CD4-positive, alpha-beta T cell (primary cell): ENCODE data around the gene SIRT5. TPM values are rescaled to one million over a fixed set of nuclear protein-coding genes. Genes with fewer than 3 reads are reported as not detected.

Experiments
- ATAC-seq: fragments of 200-7000 bp; cut with Tn5 transposase; one replicate; pipeline ENCODE4 v1.10.0; 2022; ENCODE audit warnings: mild to moderate bottlenecking; ENCODE audit not compliant: poor library complexity
- CTCF ChIA-PET: fragments of 350-600 bp; sonication (Branson Sonifier 250); formaldehyde crosslinking; loops from one replicate; lab custom pipeline; 2021; ENCODE audit warnings: antibody characterized with exemption, inconsistent platforms; lab: Charles Lee
- POLR2A ChIA-PET: fragments of 350-600 bp; sonication (Branson Sonifier 250); formaldehyde crosslinking; loops from one replicate; lab custom pipeline; 2021; ENCODE audit warnings: antibody characterized with exemption, inconsistent platforms; lab: Charles Lee
- DNase-seq, 14 experiments: peaks; one replicate each; pipeline ENCODE4 v3.0.0-alpha.2; 2013 to 2020; ENCODE audit warnings: mixed read lengths in 2 of 14
- H3K27ac ChIP-seq, 2 donors: one replicate each; pipeline versions ENCODE4 v1.5.1 to v1.7.0; 2013; ENCODE audit warnings: low read length in 2 of 2, low read depth in 1 of 2, mild to moderate bottlenecking in 1 of 2
- H3K27me3 ChIP-seq, 2 experiments: 1 replicate in 1 of 2; 2 replicates in 1 of 2; pipeline versions ENCODE4 v1.6.1 to v1.7.0; 2013; ENCODE audit warnings: low read length in 2 of 2, control low read depth in 1 of 2, mild to moderate bottlenecking in 1 of 2, moderate library complexity in 1 of 2; ENCODE audit not compliant: insufficient read depth in 2 of 2, control insufficient read depth in 1 of 2
- H3K36me3 ChIP-seq: one replicate; pipeline ENCODE4 v1.6.1; 2013; ENCODE audit warnings: low read length, control low read depth; ENCODE audit not compliant: insufficient read depth
- H3K4me1 ChIP-seq: one replicate; pipeline ENCODE4 v1.6.1; 2013; ENCODE audit warnings: low read length, control low read depth; ENCODE audit not compliant: insufficient read depth
- H3K4me3 ChIP-seq: one replicate; pipeline ENCODE4 v1.5.1; 2013; ENCODE audit warnings: mild to moderate bottlenecking, low read length, moderate library complexity
- H3K9me3 ChIP-seq, 2 experiments: 1 replicate in 1 of 2; 2 replicates in 1 of 2; pipeline versions ENCODE4 v1.6.1 to v1.7.0; 2013; ENCODE audit warnings: low read length in 2 of 2, mild to moderate bottlenecking in 2 of 2, control low read depth in 1 of 2, moderate library complexity in 1 of 2; ENCODE audit not compliant: control insufficient read depth in 1 of 2, insufficient read depth in 1 of 2
- H3K27ac Mint-ChIP-seq: one replicate; pipeline ENCODE4 v1.8.0; 2020; ENCODE audit warnings: mixed read lengths
- H3K27me3 Mint-ChIP-seq: one replicate; pipeline ENCODE4 v1.8.0; 2021; ENCODE audit warnings: mixed read lengths
- H3K36me3 Mint-ChIP-seq: one replicate; pipeline ENCODE4 v1.8.0; 2021; ENCODE audit warnings: low read depth, mixed read lengths
- H3K4me1 Mint-ChIP-seq: one replicate; pipeline ENCODE4 v1.8.0; 2021; ENCODE audit warnings: low read depth, mixed read lengths
- H3K4me3 Mint-ChIP-seq: one replicate; pipeline ENCODE4 v1.8.0; 2020; ENCODE audit warnings: mild to moderate bottlenecking, mixed read lengths
- H3K9me3 Mint-ChIP-seq: one replicate; pipeline ENCODE4 v1.8.0; 2020; ENCODE audit warnings: mixed read lengths
- intact Hi-C, 2 experiments: fragments of 100-400 bp; cut with DNase I in 1 of 2; cut with micrococcal nuclease in 1 of 2; formaldehyde crosslinking; loops; one replicate each; pipeline versions ENCODE4 v1.15.1 to v1.9.0; 2023 to 2025; cut with DNase I, micrococcal nuclease
- total RNA-seq, 174 experiments: library from RNA in 2 of 174; stranded (reverse) in 2 of 174; gene quantifications; one replicate each; pipeline ENCODE4 v1.2.3 and lab custom pipeline; 2021 to 2026
- TF ChIP-seq, protein P1 (sequence below): fragments of 200-600 bp; IDR thresholded peaks from one replicate; pipeline ENCODE4 v1.8.0; 2022; ENCODE audit warnings: antibody characterized with exemption, mild to moderate bottlenecking

SIRT5 gene
- total RNA-seq, 2 experiments from 2014 or later: 14.3 to 16.3 TPM

DNA sequence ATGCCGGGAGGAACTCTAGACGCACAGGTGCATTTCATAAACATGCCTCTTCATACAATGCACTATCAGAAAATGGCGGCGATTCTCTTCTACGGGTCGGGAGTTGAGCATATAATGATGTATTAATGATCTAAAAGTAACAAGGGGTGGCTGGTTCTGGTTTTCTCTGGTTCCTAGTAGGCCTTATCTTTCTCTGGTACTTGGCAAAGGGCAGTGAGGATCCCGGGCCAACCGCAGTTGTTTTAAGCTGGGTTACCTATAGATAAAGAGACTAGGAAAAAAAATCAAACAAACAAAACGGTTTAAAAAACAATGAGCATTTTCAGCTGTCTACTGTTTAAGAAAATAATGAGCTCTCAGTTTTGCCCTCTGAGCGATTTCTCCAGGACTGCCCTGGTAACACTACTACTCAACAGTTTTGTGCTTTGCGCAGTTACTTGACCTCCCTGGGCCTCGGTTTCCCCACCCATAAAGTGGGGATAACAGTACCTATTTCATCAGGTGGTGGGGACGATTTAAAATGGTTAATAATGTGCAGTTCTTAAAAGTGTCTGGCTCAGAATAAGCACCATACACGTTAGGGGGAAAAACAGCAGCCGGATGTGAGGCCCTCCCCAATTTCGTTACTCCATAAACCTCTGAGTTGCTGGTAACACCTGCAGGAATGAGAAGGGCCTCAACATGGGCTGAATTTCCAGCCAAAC is 1.3 kb upstream of the SIRT5 start:
- peak overlapping the region; percentile 82 for H3K4me3 Mint-ChIP-seq
- Histone ChIP-seq H3K4me3 (no peak overlapping the region), H3K27ac (no peak overlapping the region), H3K9me3 (no peaks in the 10 kb centered on the region), H3K27me3 (peaks cover 0 to 3% of the 10 kb centered on the region in 2 experiments), H3K4me1 (peaks cover 14% of the 10 kb centered on the region), H3K36me3 (no peaks in the 10 kb centered on the region)
- peak overlapping the region; percentile 99 for H3K27ac Mint-ChIP-seq
- ChIA-PET CTCF (interaction anchor here (0.6 to 3.3 kb wide), 2 partner anchors 130 to 138 kb away, joined by 3 to 25 read pairs; partner anchors contain the start of gene RANBP9), POLR2A (interaction anchor here (1.5 to 2.7 kb wide), 3 partner anchors 21 to 138 kb away, joined by 6 to 102 read pairs (median 42); partner anchors contain the start of genes NOL7 and RANBP9)
- TF ChIP-seq, protein P1, sequence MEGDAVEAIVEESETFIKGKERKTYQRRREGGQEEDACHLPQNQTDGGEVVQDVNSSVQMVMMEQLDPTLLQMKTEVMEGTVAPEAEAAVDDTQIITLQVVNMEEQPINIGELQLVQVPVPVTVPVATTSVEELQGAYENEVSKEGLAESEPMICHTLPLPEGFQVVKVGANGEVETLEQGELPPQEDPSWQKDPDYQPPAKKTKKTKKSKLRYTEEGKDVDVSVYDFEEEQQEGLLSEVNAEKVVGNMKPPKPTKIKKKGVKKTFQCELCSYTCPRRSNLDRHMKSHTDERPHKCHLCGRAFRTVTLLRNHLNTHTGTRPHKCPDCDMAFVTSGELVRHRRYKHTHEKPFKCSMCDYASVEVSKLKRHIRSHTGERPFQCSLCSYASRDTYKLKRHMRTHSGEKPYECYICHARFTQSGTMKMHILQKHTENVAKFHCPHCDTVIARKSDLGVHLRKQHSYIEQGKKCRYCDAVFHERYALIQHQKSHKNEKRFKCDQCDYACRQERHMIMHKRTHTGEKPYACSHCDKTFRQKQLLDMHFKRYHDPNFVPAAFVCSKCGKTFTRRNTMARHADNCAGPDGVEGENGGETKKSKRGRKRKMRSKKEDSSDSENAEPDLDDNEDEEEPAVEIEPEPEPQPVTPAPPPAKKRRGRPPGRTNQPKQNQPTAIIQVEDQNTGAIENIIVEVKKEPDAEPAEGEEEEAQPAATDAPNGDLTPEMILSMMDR: no peak
- intact Hi-C loops: loop anchor here (2.0 to 10.0 kb wide), 4 partner anchors 194 to 544 kb away; partner anchors contain the start of gene CD83 (in 1 of the 2)
- DNase-seq: peak in 1 of 14 experiments; percentile 17
- no peaks in the 10 kb centered on the region for H3K27me3 Mint-ChIP-seq
- peaks cover 33% of the 10 kb centered on the region for H3K4me1 Mint-ChIP-seq
- no peaks in the 10 kb centered on the region for H3K9me3 Mint-ChIP-seq
- no peak for ATAC-seq
- H3K36me3 Mint-ChIP-seq: peaks cover 14% of the 10 kb centered on the region

DNA sequence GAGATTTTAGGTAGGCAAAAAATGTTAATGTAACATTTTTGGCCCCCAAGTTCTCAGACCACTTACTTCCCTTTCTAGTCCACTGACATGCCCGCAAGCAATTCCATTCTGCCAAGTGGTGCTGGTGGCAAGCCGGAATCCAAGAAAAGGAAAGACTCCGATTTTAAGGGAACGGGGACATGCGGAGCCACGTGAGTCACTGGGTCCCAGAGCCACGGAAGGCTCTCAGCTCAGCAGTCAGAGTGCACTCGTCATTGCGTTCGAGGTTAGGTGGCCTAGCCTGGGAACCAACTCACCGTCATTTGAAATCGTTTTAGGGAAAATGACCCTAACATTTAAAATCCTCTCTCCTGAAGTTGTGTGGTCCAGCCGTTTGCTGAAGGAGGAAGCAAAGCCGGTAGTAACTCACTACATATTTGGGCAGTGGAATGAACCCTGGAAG is 711 bp upstream of the SIRT5 start:
- Mint-ChIP-seq H3K27me3 (no peaks in the 10 kb centered on the region), H3K36me3 (peaks cover 15% of the 10 kb centered on the region), H3K27ac (peak overlapping the region; percentile 99), H3K4me3 (peak overlapping the region; percentile 82), H3K4me1 (peaks cover 34% of the 10 kb centered on the region), H3K9me3 (no peaks in the 10 kb centered on the region)
- peaks cover 0 to 3% of the 10 kb centered on the region in 2 experiments for H3K27me3 ChIP-seq
- ChIA-PET POLR2A (interaction anchor here (0.7 to 2.7 kb wide), 8 partner anchors 21 to 544 kb away, joined by 4 to 102 read pairs (median 12); partner anchors contain the start of genes CD83, MCUR1, NOL7 and RANBP9), CTCF (interaction anchor here (2.0 to 3.3 kb wide), 4 partner anchors 14 to 190 kb away, joined by 7 to 59 read pairs (median 16); partner anchors contain the start of genes NOL7 and RANBP9)
- peak overlapping the region; percentile 22 to 28 for H3K27ac ChIP-seq
- H3K9me3 ChIP-seq: no peaks in the 10 kb centered on the region
- DNase-seq: peak in 3 of 14 experiments; percentile 17 to 63 (median 46)
- no peak for ATAC-seq
- TF ChIP-seq, protein P1: no peak
- peaks cover 14% of the 10 kb centered on the region for H3K4me1 ChIP-seq
- no peaks in the 10 kb centered on the region for H3K36me3 ChIP-seq
- peak overlapping the region; percentile 97 for H3K4me3 ChIP-seq
- intact Hi-C loops: loop anchor here (1.0 to 10.0 kb wide), 10 partner anchors 41 to 1671 kb away; partner anchors contain the start of genes CD83 (in 1 of the 2), GFOD1 (in 1 of the 2), NOL7 (in 1 of the 2) and RANBP9 (in 1 of the 2)

DNA sequence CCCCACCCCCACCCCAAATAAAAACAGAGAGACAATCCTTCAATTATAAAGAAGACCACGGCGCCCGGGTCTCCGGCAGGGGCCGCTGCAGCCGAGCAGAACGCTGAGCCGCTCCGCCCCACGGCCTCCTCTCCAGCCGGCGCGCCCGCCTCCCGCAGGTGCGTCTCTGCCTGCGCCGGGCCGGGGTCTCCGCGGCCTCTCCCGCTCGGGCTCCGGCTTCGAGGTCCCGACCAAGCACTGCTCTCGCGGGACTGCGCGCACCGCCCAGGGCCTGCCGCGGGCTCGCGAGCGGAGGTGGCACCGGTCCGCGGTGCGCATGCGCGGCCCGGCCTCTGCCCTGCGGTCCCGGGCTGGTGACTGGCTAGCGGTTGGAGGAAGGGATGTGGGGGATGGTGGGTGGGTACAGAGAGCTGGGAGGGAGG is 241 bp upstream of the SIRT5 start:
- H3K36me3 ChIP-seq: no peaks in the 10 kb centered on the region
- DNase-seq (peak; percentile 85 to 98 (median 91)), ATAC-seq (peak; percentile 79)
- peaks cover 34% of the 10 kb centered on the region for H3K4me1 Mint-ChIP-seq
- H3K4me3 ChIP-seq: peak overlapping the region; percentile 97
- H3K9me3 Mint-ChIP-seq: no peaks in the 10 kb centered on the region
- H3K27ac Mint-ChIP-seq: peak overlapping the region; percentile 99
- intact Hi-C loops: loop anchor here (1.0 to 10.0 kb wide), 9 partner anchors 41 to 1671 kb away; partner anchors contain the start of genes CD83 (in 1 of the 2), GFOD1 (in 1 of the 2), NOL7 (in 1 of the 2) and RANBP9 (in 1 of the 2)
- ChIA-PET POLR2A (interaction anchor here (0.6 to 2.7 kb wide), 21 partner anchors 20 to 1671 kb away, joined by 3 to 102 read pairs (median 5); partner anchors contain the start of genes CD83, GFOD1, JARID2 and MCUR1), CTCF (interaction anchor here (0.7 to 3.3 kb wide), 18 partner anchors 8 to 245 kb away, joined by 3 to 59 read pairs (median 6); partner anchors contain the start of genes MCUR1, NOL7, RANBP9 and TBC1D7)
- peaks cover 15% of the 10 kb centered on the region for H3K36me3 Mint-ChIP-seq
- no peaks in the 10 kb centered on the region for H3K27me3 Mint-ChIP-seq
- peak overlapping the region; percentile 82 to 86 for H3K27ac ChIP-seq
- H3K9me3 ChIP-seq: no peaks in the 10 kb centered on the region
- H3K4me3 Mint-ChIP-seq: peak overlapping the region; percentile 98
- TF ChIP-seq, protein P1: peak; percentile 72
- H3K4me1 ChIP-seq: peaks cover 14% of the 10 kb centered on the region
- no peaks in the 10 kb centered on the region for H3K27me3 ChIP-seq
